Stimulated activated CD4-positive, alpha-beta T cell treated with anti-CD3 and anti-CD28 coated beads, Interleukin-2, amount 100 ng/mL, for 4 hours (primary cell): ENCODE data around the gene OR51E2.
"Not testable (repeated sequence)": the region's sequence is repeated elsewhere in the genome, so short reads cannot be mapped to it uniquely, and the experiment has no call there.

Experiments used
- DNase-seq: peaks from one replicate; pipeline ENCODE4 v3.0.0-alpha.2; 2020; ENCODE audit warnings: low read depth

OR51E2 gene, protein sequence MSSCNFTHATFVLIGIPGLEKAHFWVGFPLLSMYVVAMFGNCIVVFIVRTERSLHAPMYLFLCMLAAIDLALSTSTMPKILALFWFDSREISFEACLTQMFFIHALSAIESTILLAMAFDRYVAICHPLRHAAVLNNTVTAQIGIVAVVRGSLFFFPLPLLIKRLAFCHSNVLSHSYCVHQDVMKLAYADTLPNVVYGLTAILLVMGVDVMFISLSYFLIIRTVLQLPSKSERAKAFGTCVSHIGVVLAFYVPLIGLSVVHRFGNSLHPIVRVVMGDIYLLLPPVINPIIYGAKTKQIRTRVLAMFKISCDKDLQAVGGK

DNA sequence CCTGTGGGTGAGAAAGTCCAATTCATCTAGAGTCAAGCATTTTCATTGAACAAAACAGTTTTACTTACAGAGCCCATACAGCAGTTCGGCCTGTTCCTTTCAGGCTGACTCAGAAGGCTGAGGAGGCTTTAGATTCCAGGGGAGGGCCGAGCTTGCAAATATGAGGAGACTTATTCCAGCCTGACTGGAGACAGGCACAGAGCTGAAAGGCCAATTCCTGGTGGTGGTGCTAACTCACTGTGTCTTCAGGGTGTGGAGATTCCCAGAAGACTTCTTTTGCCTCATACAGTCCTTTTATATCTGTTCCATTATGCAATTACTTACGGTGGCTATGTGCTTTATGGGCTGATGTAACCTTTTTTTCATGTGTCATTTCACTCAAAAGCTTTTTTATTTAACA lies at the start of gene OR51E2:
TSS of gene OR51E2 (minus strand) at position 269 of the 400 bp plus-strand sequence. CDS start 15,142 bp downstream, outside the sequence.
- no peak for DNase-seq

DNA sequence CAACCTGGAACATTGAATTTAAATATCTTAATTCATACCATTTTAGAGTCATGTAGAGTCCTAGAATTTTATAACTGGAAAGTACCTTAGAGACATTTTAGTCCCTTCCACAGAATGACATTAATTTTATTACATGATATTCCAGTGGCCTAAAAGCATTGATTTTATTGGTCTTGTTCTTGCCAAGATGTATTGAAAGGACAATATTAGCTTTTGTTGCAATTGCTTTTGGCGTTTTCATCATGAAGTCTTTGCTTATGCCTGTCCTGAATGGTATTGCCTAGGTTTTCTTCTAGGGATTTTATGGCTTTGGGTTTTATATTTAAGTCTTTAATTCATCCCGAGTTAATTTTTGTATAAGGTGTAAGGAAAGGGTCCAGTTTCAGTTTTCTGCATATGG lies 43.1 kb upstream of the OR51E2 start:
- no peak for DNase-seq

DNA sequence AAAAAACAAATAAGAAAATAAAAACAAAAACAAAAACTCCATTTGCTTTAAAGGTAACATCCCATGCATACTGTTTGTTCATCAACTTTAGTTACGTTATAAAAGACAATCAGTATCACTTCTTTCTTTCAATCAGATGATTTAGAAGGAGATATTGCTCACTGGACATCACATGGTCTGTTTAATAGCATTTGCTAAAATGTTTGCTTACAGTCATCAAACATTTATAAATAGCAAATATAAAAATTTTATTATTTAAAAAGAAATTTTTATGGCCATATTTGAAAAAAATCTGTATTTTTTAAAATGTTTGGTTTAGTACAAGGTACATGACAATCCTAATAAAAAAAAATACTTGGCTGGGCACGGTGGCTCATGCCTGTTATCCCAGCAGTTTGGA lies 29.5 kb upstream of the OR51E2 start:
- no peak for DNase-seq

- not testable (repeated sequence) for DNase-seq
Measured at GRCh38 chr11:4722616-4723534, 25.2 kb upstream of the OR51E2 start.

- DNase-seq, result no peak
Measured at GRCh38 chr11:4714300-4714699, 16.6 kb upstream of the OR51E2 start.

GRCh38 chr11:4713241-4713640 lies 15.6 kb upstream of the OR51E2 start:
- DNase-seq, result no peak

DNA sequence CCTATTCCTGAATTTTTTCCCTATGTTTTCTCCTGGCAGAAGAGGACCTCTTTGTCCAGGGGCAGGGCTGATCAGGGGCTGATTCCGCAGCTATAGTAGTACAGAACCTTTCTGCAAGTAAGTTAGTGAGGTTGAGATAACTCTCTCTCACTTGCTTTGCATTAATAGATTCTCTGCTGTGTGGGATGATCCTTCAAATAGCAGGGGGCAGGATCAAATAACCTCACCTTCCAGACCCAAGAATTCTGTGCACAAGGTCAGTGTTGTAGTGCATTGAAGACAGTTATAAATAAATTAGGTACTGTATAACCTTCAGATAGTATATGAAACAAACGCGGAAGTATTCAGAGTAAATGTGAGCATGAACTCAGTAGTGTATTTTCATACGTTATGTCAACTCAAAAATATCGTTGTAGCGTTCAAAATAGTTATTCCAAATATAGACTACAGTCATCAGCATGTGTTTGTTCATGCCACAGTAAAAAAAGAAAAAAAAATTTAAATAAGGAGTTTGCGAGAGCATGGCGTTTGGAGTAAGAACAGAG lies 7.2 kb upstream of the OR51E2 start:
- DNase-seq, result no peak

- no peak for DNase-seq
Measured at GRCh38 chr11:4704054-4704789, 6.6 kb upstream of the OR51E2 start, which contains the start of gene MMP26. MMP26 (plus strand) TSS chr11:4704784.

- DNase-seq, result no peak
Measured at GRCh38 chr11:4700436-4700820, 2.8 kb upstream of the OR51E2 start.

DNA sequence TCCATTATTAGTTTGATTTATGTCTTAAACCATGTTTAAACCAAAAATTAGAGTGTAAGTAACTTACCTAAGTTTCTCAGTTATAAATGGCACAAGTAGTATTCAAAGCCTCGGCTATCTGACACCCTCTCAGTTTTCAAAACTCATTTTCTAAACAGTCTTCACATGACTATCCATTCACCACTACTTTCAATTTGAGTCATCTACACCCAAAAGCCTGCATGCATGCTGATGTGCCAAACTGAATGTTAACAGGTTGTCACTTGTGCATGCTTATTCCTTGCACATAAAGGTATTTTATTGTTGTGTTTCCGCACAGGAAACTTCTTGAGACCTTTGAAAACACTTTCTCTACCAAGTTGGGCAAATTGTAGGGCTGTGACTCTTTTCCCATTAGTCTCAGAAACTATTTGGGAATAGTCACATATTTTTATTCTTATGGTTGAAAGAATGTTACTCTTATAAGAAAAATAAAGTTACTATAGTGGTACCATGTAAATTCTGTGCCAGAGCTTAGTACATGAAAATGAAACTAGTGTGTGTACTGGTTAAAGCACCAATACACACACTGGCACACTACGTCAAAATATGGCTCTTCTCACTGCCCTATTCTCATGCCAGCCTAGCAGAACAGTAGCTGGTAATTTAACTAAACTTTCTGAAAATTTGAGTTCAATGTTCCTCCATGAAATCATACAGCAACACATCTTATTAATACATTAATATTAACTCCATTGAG lies 2.2 kb upstream of the OR51E2 start:
- no peak for DNase-seq

- no peak for DNase-seq
Measured at GRCh38 chr11:4695442-4695841, 2.2 kb downstream of the OR51E2 start.

GRCh38 chr11:4684631-4685285 lies 12.9 kb downstream of the OR51E2 start:
- DNase-seq, result no peak

DNA sequence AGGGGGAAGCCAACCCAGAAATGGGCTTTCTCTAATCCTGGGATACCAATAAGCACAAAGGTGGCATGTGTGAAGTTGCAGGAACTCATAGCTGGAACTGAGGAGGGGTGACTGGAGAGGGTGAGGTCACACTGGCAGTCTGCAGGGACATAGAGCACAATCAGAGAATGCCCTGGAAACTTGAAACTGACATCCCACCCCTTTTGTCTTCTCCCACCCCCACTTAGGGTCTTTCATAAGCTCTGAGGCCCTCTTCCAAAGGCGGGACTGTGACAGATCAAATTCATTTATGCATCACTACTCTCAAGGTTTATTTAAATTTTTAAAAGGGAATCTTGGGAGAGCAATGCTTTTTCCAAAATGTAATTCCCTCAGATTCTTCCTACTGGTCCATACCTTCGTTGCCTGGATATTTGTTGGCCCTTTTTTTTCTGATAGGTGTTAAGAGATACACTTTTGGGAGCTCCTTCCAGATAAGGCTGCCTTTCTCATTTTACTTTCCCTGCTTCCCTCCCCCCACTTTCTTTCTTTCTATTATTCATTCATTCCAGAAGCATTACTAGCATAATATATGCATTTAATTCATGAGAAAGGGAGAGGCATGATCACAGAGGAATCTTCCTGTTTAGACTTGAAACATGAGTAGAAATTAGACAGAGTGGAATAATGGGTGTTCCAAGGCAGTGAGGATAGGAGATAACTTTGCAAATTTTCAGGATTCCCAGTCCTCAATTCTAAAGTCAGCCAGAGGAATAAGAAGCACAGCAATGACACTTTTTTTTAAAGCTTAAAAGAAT lies 14.8 kb downstream of the OR51E2 start:
- DNase-seq, result no peak

DNA sequence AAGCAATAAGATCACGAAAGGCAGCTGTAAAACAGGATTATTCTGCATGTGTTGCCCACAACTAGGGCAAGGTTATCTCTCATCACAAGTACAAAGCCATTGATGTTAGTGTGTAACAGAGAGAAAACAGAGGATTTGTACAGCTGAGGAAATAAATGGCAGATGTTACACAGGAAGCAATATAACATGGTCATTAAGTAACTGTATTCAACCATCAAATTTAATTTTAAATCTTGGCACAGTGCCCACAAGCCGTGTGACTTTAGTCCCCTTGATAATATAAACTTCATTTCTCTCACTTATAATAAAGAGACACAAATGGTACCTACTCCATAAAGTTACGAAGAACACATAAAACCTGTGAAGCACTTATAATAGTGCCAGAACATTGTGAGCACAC lies 17.3 kb downstream of the OR51E2 start:
- DNase-seq, result no peak

DNA sequence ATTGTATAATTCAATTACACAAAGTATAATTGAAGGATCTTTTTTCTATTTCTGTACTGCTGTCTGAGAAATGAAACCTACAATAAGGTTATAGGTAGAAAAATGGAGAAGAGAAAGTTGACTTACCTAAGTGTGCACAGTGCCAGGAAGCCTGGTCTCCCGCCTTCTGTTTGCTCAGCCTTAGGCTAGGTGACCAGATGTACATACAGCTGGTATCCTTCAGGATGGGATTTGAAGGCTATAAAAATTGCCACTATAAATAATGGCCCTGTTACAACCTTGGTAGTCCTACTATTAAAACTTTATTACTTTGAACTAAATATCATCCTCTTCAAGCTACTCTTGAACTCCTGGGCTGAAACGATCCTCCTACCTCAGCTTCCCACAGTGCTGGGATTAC lies 19.7 kb downstream of the OR51E2 start:
- no peak for DNase-seq

GRCh38 chr11:4673781-4674180 lies 23.9 kb downstream of the OR51E2 start:
- DNase-seq, result no peak

- no peak for DNase-seq
Measured at GRCh38 chr11:4672470-4672869, 25.2 kb downstream of the OR51E2 start.

DNA sequence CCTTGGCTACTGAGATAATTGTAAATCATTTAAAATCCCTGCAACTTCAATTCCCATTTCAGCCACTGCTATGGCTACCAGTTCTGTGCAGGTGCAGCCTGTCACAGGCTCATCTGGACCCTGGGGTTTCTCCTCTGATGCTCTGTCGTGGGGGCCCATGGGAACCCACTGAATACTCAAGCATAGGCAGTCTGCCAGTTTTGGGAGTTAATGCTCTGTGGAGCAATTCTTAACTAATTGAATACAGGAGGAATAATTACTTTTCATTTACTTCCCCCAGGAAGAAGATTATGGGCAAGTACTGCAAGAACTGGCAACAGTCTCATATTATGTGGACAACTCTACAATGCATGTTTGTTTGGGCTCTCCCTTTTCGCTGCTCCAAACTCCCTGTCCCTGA lies 25.9 kb downstream of the OR51E2 start:
- no peak for DNase-seq

DNA sequence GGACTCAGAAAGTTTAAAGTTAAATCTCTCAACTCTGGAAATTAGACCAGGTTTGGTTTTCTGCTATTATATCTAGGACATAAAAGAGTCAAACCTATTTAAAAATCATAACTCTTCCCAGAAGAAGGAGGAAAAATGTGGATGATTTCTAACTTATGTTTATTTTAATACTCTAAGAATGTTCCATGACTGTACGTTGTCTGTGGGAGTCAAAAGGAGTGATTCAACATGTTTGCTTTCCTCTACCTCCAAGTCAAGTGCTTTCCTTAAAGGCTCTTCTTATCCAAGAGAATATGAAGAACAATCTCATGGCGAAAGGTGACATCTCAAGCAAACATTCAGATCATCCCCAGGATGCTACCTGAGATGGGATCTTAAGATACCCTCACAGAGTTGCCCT lies 32.2 kb downstream of the OR51E2 start:
- no peak for DNase-seq

DNA sequence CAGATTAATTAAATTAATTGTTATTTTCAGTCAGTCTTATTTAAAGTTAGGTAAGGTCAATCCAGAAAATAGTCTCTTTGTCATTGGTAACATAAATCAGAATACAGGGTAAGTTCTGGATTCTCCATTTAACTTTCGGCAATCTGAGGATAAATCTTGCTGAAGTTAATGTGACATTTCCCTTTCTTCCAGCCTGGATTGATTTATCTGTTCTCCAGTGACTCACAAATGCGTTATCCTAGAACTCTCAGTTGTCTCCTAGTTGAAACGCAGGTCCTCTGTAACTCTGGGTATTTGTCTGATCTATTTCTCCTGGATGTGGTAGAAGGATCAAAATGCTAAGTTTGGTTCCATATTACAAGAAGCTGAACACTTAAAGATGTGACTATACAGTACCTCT lies 32.9 kb downstream of the OR51E2 start:
- DNase-seq, result no peak
